Measurements from ENCODE around the gene TMEM132C.

The TMEM132C gene

GRCh38 chr12:128682548-128683275, 415.7 kb downstream of the TMEM132C start:
- no peak for DNase-seq (ENCODE audit: low read depth)
- TF ChIP-seq CTCF (IDR thresholded peaks at IDR 0.05; ENCODE audit: low read depth, low read length, missing control alignments) = no peak
- H3K4me3 ChIP-seq (ENCODE audit: low read depth, low read length) = no peak overlapping the region

- no peak overlapping the region for H3K4me3 ChIP-seq (ENCODE audit: low read depth, low read length)
- TF ChIP-seq CTCF (IDR thresholded peaks at IDR 0.05; ENCODE audit: low read depth, low read length, missing control alignments) = no peak
- DNase-seq (ENCODE audit: low read depth) = no peak
These were observed 417.4 kb downstream of the TMEM132C start for GRCh38 chr12:128684352-128684751.

GRCh38 chr12:128685903-128686475, 419.0 kb downstream of the TMEM132C start:
- no peak for DNase-seq (ENCODE audit: low read depth)
- H3K4me3 ChIP-seq (ENCODE audit: low read depth, low read length) = no peak overlapping the region
- TF ChIP-seq CTCF (IDR thresholded peaks at IDR 0.05; ENCODE audit: low read depth, low read length, missing control alignments) = no peak

GRCh38 chr12:128687851-128688250, 420.9 kb downstream of the TMEM132C start:
- H3K4me3 ChIP-seq (ENCODE audit: low read depth, low read length) = no peak overlapping the region
- no peak for DNase-seq (ENCODE audit: low read depth)
- TF ChIP-seq CTCF (IDR thresholded peaks at IDR 0.05; ENCODE audit: low read depth, low read length, missing control alignments) = no peak

GRCh38 chr12:128690641-128691040, 423.7 kb downstream of the TMEM132C start:
- no peak for DNase-seq (ENCODE audit: low read depth)
- no peak overlapping the region for H3K4me3 ChIP-seq (ENCODE audit: low read depth, low read length)
- no peak for TF ChIP-seq CTCF (IDR thresholded peaks at IDR 0.05; ENCODE audit: low read depth, low read length, missing control alignments)

- no peak overlapping the region for H3K4me3 ChIP-seq (ENCODE audit: low read depth, low read length)
- TF ChIP-seq CTCF (IDR thresholded peaks at IDR 0.05; ENCODE audit: low read depth, low read length, missing control alignments) = no peak
- DNase-seq (ENCODE audit: low read depth) = no peak
These were observed 426.1 kb downstream of the TMEM132C start for GRCh38 chr12:128693115-128693514.

- TF ChIP-seq CTCF (IDR thresholded peaks at IDR 0.05; ENCODE audit: low read depth, low read length, missing control alignments) = no peak
- DNase-seq (ENCODE audit: low read depth) = no peak
- H3K4me3 ChIP-seq (ENCODE audit: low read depth, low read length) = no peak overlapping the region
These were observed 426.8 kb downstream of the TMEM132C start for GRCh38 chr12:128693771-128694170.

Measured in GM12864 (cell line).